GM23338 (cell line): ENCODE measurements around the gene EPHA7. TPM values are rescaled to one million over a fixed set of nuclear protein-coding genes. Genes with fewer than 3 reads are reported as not detected.

ENCODE experiments used
- ATAC-seq: fragments of 200-7000 bp; cut with Tn5 transposase; 3 replicates; pipeline ENCODE4 v1.9.1; 2020
- DNase-seq: peaks from one replicate; pipeline ENCODE4 v3.0.0-alpha.2; 2015; ENCODE audit warnings: low spot score
- H2AFZ ChIP-seq: fragments of 200-600 bp; sonication (generic); 2 replicates; pipeline ENCODE4 v1.8.0; 2016; ENCODE audit warnings: antibody characterized with exemption, mild to moderate bottlenecking, moderate library complexity
- H3F3A ChIP-seq: fragments of 200-600 bp; sonication (generic); replicated peaks from 2 replicates; pipeline ENCODE4 v1.8.0; 2017; ENCODE audit warnings: antibody characterized with exemption, mixed run types, low read depth
- H3K27ac ChIP-seq: fragments of 200-600 bp; sonication (generic); 2 replicates; pipeline ENCODE4 v1.6.1; 2016; ENCODE audit warnings: low read depth
- H3K27me3 ChIP-seq: fragments of 200-600 bp; sonication (generic); 2 replicates; pipeline ENCODE4 v1.8.0; 2016; ENCODE audit warnings: mild to moderate bottlenecking, mixed run types, moderate library complexity; ENCODE audit not compliant: insufficient read depth
- H3K36me3 ChIP-seq: fragments of 200-600 bp; sonication (generic); 2 replicates; pipeline ENCODE4 v1.8.0; 2016; ENCODE audit warnings: mild to moderate bottlenecking; ENCODE audit not compliant: insufficient read depth
- H3K4me1 ChIP-seq: fragments of 200-600 bp; sonication (generic); 2 replicates; pipeline ENCODE4 v1.8.0; 2016; ENCODE audit warnings: mild to moderate bottlenecking, moderate library complexity; ENCODE audit not compliant: insufficient read depth
- H3K4me2 ChIP-seq: fragments of 200-600 bp; sonication (generic); 2 replicates; pipeline ENCODE4 v1.7.1; 2017; ENCODE audit warnings: mixed run types
- H3K4me3 ChIP-seq: fragments of 200-600 bp; sonication (generic); 2 replicates; pipeline ENCODE4 v1.6.1; 2016; ENCODE audit warnings: mixed run types
- H3K79me2 ChIP-seq: fragments of 200-600 bp; sonication (generic); replicated peaks from 2 replicates; pipeline ENCODE4 v1.8.0; 2017; ENCODE audit warnings: mild to moderate bottlenecking; ENCODE audit not compliant: insufficient read depth
- H3K9me2 ChIP-seq: fragments of 200-600 bp; sonication (generic); 2 replicates; pipeline ENCODE4 v1.8.0; 2017; ENCODE audit not compliant: insufficient read depth
- H4K20me1 ChIP-seq: fragments of 200-600 bp; sonication (generic); replicated peaks from 2 replicates; pipeline ENCODE4 v1.8.0; 2017; ENCODE audit warnings: mild to moderate bottlenecking; ENCODE audit not compliant: insufficient read depth
- H3K27ac Mint-ChIP-seq: 2 replicates; pipeline ENCODE4 v1.8.0; 2020; ENCODE audit warnings: inconsistent platforms, mild to moderate bottlenecking, moderate library complexity, mixed read lengths
- H3K27me3 Mint-ChIP-seq: 3 replicates; pipeline ENCODE4 v1.8.0; 2022; ENCODE audit warnings: low read depth, mild to moderate bottlenecking, moderate library complexity, mixed read lengths, inconsistent platforms; ENCODE audit not compliant: insufficient read depth, poor library complexity
- H3K36me3 Mint-ChIP-seq: 3 replicates; pipeline ENCODE4 v1.8.0; 2021; ENCODE audit warnings: low read depth, mild to moderate bottlenecking, inconsistent platforms, moderate library complexity, mixed read lengths
- H3K4me1 Mint-ChIP-seq: 3 replicates; pipeline ENCODE4 v1.8.0; 2020; ENCODE audit warnings: mild to moderate bottlenecking, inconsistent platforms, mixed read lengths
- H3K4me3 Mint-ChIP-seq: 3 replicates; pipeline ENCODE4 v1.8.0; 2021; ENCODE audit warnings: moderate library complexity, mild to moderate bottlenecking, inconsistent platforms, mixed read lengths
- H3K9me3 Mint-ChIP-seq: 3 replicates; pipeline ENCODE4 v1.8.0; 2020; ENCODE audit warnings: moderate library complexity, mild to moderate bottlenecking, inconsistent platforms, mixed read lengths
- CREB1 ChIP-seq: fragments of 250-450 bp; sonication (Bioruptor Pico); IDR thresholded peaks from 2 replicates; pipeline ENCODE4 v1.5.0; 2020; ENCODE audit warnings: low read depth, mild to moderate bottlenecking, moderate library complexity
- EZH2 ChIP-seq: fragments of 200-600 bp; sonication (generic); IDR thresholded peaks from one replicate; pipeline ENCODE4 v1.8.0; 2017; ENCODE audit warnings: antibody characterized with exemption, mild to moderate bottlenecking, low read depth; ENCODE audit not compliant: unreplicated experiment
- JUNB ChIP-seq: IDR thresholded peaks from one replicate; pipeline ENCODE4 v1.6.1; 2016; ENCODE audit warnings: antibody characterized with exemption; ENCODE audit not compliant: unreplicated experiment
- POLR2AphosphoS5 ChIP-seq: IDR thresholded peaks from 2 replicates; pipeline ENCODE4 v1.6.1; 2016; ENCODE audit warnings: antibody characterized with exemption, low read depth
- STAT1 ChIP-seq: IDR thresholded peaks from one replicate; pipeline ENCODE4 v1.6.1; 2016; ENCODE audit warnings: antibody characterized with exemption; ENCODE audit not compliant: unreplicated experiment
- ZNF114 ChIP-seq: fragments of 250-450 bp; sonication (Bioruptor Pico); IDR thresholded peaks from 2 replicates; pipeline ENCODE4 v1.5.0; 2020; ENCODE audit warnings: mild to moderate bottlenecking, moderate library complexity
- ZNF331 ChIP-seq: fragments of 250-450 bp; sonication (Bioruptor Pico); IDR thresholded peaks from 2 replicates; pipeline ENCODE4 v1.5.0; 2020; ENCODE audit warnings: low read depth, mild to moderate bottlenecking, moderate library complexity
- polyA plus RNA-seq: library from polyadenylated mRNA; unstranded; fragments of >200 nt; fragmentation: Nextera tagmentation; extraction: Ambion mirVana; gene quantifications from 2 replicates; pipeline ENCODE4 v1.2.1, GENCODE V29; 2016
- total RNA-seq: library from RNA; depleted of rRNA; stranded (reverse); fragments of >200 nt; shearing (Covaris generic); gene quantifications from 2 replicates; pipeline ENCODE4 v1.2.3, GENCODE V29; 2014
- TF ChIP-seq, protein P1 (sequence below): IDR thresholded peaks from one replicate; pipeline ENCODE4 v1.6.1; 2018; ENCODE audit warnings: antibody characterized with exemption; ENCODE audit not compliant: unreplicated experiment
- TF ChIP-seq, protein P2 (sequence below), 2 experiments: fragments of 200-600 bp in 1 of 2; sonication (generic) in 1 of 2; conservative IDR thresholded peaks; 2 replicates each; pipeline versions ENCODE4 v1.5.1 to v1.6.1; 2016 to 2017; ENCODE audit warnings: antibody characterized with exemption in 2 of 2, low read depth in 2 of 2, mild to moderate bottlenecking in 2 of 2, moderate library complexity in 1 of 2
- TF ChIP-seq, protein P3 (sequence below): fragments of 250-450 bp; sonication (Bioruptor Pico); IDR thresholded peaks from 2 replicates; pipeline ENCODE4 v1.5.0; 2020; ENCODE audit warnings: mild to moderate bottlenecking, moderate library complexity

Gene EPHA7
- total and polyA plus RNA-seq, 2 experiments from 2014 or later: 3.3 to 7.3 TPM

DNA sequence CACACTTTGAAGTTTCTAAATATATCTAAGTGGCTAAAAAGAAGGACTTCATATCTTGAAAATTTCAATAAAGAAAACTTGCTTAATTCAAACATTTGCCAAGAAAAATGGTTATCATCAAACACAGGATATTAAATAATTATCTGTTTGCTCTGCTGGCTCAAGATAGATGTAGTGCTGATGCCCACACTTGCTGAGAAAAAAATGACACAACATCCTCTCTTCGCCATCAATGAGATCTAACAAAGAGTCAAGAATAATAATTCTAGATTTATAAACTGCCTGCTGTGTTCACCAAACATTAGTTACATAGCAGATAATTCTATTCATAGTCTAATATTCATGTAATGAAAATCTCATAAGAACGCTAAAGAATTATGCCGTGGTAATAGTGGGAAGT lies 93.6 kb downstream of the EPHA7 start:
- H3K79me2 ChIP-seq: no peaks in the 10 kb centered on the region
- H2AFZ ChIP-seq: no peak overlapping the region
- no peak overlapping the region for H3K27ac ChIP-seq
- Mint-ChIP-seq H3K4me1 (no peaks in the 10 kb centered on the region), H3K27ac (no peak overlapping the region), H3K27me3 (no peaks in the 10 kb centered on the region), H3K4me3 (no peak overlapping the region), H3K9me3 (no peaks in the 10 kb centered on the region), H3K36me3 (no peaks in the 10 kb centered on the region)
- DNase-seq: no peak
- H3K4me3 ChIP-seq: no peak overlapping the region
- no peak overlapping the region for H3K4me2 ChIP-seq
- H3F3A ChIP-seq: no peaks in the 10 kb centered on the region
- no peaks in the 10 kb centered on the region for H3K4me1 ChIP-seq
- no peaks in the 10 kb centered on the region for H3K27me3 ChIP-seq
- H4K20me1 ChIP-seq: no peaks in the 10 kb centered on the region
- H3K36me3 ChIP-seq: no peaks in the 10 kb centered on the region
- TF ChIP-seq EZH2: no peak
- no peak for TF ChIP-seq ZNF331 (CRISPR knock-in tag)
- no peak for TF ChIP-seq JUNB
- TF ChIP-seq STAT1: no peak
- TF ChIP-seq, protein P1, sequence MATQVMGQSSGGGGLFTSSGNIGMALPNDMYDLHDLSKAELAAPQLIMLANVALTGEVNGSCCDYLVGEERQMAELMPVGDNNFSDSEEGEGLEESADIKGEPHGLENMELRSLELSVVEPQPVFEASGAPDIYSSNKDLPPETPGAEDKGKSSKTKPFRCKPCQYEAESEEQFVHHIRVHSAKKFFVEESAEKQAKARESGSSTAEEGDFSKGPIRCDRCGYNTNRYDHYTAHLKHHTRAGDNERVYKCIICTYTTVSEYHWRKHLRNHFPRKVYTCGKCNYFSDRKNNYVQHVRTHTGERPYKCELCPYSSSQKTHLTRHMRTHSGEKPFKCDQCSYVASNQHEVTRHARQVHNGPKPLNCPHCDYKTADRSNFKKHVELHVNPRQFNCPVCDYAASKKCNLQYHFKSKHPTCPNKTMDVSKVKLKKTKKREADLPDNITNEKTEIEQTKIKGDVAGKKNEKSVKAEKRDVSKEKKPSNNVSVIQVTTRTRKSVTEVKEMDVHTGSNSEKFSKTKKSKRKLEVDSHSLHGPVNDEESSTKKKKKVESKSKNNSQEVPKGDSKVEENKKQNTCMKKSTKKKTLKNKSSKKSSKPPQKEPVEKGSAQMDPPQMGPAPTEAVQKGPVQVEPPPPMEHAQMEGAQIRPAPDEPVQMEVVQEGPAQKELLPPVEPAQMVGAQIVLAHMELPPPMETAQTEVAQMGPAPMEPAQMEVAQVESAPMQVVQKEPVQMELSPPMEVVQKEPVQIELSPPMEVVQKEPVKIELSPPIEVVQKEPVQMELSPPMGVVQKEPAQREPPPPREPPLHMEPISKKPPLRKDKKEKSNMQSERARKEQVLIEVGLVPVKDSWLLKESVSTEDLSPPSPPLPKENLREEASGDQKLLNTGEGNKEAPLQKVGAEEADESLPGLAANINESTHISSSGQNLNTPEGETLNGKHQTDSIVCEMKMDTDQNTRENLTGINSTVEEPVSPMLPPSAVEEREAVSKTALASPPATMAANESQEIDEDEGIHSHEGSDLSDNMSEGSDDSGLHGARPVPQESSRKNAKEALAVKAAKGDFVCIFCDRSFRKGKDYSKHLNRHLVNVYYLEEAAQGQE: no peak
- no peak for TF ChIP-seq POLR2AphosphoS5
- TF ChIP-seq CREB1 (CRISPR knock-in tag): no peak
- TF ChIP-seq, protein P2, sequence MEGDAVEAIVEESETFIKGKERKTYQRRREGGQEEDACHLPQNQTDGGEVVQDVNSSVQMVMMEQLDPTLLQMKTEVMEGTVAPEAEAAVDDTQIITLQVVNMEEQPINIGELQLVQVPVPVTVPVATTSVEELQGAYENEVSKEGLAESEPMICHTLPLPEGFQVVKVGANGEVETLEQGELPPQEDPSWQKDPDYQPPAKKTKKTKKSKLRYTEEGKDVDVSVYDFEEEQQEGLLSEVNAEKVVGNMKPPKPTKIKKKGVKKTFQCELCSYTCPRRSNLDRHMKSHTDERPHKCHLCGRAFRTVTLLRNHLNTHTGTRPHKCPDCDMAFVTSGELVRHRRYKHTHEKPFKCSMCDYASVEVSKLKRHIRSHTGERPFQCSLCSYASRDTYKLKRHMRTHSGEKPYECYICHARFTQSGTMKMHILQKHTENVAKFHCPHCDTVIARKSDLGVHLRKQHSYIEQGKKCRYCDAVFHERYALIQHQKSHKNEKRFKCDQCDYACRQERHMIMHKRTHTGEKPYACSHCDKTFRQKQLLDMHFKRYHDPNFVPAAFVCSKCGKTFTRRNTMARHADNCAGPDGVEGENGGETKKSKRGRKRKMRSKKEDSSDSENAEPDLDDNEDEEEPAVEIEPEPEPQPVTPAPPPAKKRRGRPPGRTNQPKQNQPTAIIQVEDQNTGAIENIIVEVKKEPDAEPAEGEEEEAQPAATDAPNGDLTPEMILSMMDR (conservative IDR thresholded peaks at IDR 0.05; ENCODE audit: low read depth in 2 of 2): no peak
- TF ChIP-seq ZNF114 (CRISPR knock-in tag): no peak
- H3K9me2 ChIP-seq: no peaks in the 10 kb centered on the region
- no peak for ATAC-seq

DNA sequence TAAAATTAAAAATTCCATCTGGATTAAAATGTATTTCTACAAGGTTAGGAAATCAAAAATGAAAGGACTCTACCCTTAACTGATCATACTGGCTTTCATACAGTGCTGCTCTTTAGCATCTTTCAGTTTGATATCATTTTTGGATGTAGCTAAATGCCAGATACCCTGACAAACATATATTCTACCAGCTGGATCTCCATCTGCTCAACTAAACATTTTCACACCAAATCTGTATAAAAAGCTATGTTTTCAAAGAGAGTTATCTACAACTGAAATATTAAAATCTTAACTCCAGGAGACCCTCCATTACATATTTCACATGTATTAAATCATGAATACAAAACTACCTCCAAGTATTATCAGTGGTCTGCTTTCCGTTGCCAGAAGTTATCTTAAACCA lies 95.7 kb downstream of the EPHA7 start:
- H3K79me2 ChIP-seq: no peaks in the 10 kb centered on the region
- H3K4me1 ChIP-seq: no peaks in the 10 kb centered on the region
- Mint-ChIP-seq H3K4me3 (no peak overlapping the region), H3K9me3 (no peaks in the 10 kb centered on the region), H3K27ac (no peak overlapping the region), H3K4me1 (no peaks in the 10 kb centered on the region; the same call in 2 of the 3 replicates), H3K27me3 (no peaks in the 10 kb centered on the region), H3K36me3 (no peaks in the 10 kb centered on the region)
- H3K36me3 ChIP-seq: no peaks in the 10 kb centered on the region
- H3K27ac ChIP-seq: no peak overlapping the region
- H2AFZ ChIP-seq: no peak overlapping the region
- H3K9me2 ChIP-seq: no peaks in the 10 kb centered on the region
- no peak overlapping the region for H3K4me3 ChIP-seq
- H3K27me3 ChIP-seq: no peaks in the 10 kb centered on the region
- no peaks in the 10 kb centered on the region for H3F3A ChIP-seq
- ATAC-seq: no peak
- DNase-seq: no peak
- no peak overlapping the region for H3K4me2 ChIP-seq
- H4K20me1 ChIP-seq: no peaks in the 10 kb centered on the region
- no peak for TF ChIP-seq CREB1 (CRISPR knock-in tag)
- TF ChIP-seq, protein P3, sequence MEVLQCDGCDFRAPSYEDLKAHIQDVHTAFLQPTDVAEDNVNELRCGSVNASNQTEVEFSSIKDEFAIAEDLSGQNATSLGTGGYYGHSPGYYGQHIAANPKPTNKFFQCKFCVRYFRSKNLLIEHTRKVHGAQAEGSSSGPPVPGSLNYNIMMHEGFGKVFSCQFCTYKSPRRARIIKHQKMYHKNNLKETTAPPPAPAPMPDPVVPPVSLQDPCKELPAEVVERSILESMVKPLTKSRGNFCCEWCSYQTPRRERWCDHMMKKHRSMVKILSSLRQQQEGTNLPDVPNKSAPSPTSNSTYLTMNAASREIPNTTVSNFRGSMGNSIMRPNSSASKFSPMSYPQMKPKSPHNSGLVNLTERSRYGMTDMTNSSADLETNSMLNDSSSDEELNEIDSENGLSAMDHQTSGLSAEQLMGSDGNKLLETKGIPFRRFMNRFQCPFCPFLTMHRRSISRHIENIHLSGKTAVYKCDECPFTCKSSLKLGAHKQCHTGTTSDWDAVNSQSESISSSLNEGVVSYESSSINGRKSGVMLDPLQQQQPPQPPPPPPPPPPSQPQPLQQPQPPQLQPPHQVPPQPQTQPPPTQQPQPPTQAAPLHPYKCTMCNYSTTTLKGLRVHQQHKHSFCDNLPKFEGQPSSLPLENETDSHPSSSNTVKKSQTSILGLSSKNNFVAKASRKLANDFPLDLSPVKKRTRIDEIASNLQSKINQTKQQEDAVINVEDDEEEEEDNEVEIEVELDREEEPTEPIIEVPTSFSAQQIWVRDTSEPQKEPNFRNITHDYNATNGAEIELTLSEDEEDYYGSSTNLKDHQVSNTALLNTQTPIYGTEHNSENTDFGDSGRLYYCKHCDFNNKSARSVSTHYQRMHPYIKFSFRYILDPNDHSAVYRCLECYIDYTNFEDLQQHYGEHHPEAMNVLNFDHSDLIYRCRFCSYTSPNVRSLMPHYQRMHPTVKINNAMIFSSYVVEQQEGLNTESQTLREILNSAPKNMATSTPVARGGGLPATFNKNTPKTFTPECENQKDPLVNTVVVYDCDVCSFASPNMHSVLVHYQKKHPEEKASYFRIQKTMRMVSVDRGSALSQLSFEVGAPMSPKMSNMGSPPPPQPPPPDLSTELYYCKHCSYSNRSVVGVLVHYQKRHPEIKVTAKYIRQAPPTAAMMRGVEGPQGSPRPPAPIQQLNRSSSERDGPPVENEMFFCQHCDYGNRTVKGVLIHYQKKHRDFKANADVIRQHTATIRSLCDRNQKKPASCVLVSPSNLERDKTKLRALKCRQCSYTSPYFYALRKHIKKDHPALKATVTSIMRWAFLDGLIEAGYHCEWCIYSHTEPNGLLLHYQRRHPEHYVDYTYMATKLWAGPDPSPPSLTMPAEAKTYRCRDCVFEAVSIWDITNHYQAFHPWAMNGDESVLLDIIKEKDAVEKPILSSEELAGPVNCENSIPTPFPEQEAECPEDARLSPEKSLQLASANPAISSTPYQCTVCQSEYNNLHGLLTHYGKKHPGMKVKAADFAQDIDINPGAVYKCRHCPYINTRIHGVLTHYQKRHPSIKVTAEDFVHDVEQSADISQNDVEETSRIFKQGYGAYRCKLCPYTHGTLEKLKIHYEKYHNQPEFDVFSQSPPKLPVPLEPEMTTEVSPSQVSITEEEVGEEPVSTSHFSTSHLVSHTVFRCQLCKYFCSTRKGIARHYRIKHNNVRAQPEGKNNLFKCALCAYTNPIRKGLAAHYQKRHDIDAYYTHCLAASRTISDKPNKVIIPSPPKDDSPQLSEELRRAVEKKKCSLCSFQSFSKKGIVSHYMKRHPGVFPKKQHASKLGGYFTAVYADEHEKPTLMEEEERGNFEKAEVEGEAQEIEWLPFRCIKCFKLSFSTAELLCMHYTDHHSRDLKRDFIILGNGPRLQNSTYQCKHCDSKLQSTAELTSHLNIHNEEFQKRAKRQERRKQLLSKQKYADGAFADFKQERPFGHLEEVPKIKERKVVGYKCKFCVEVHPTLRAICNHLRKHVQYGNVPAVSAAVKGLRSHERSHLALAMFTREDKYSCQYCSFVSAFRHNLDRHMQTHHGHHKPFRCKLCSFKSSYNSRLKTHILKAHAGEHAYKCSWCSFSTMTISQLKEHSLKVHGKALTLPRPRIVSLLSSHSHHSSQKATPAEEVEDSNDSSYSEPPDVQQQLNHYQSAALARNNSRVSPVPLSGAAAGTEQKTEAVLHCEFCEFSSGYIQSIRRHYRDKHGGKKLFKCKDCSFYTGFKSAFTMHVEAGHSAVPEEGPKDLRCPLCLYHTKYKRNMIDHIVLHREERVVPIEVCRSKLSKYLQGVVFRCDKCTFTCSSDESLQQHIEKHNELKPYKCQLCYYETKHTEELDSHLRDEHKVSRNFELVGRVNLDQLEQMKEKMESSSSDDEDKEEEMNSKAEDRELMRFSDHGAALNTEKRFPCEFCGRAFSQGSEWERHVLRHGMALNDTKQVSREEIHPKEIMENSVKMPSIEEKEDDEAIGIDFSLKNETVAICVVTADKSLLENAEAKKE (CRISPR knock-in tag): no peak
